K562 (cell line): ENCODE measurements around the gene OXTR. TPM values are rescaled to one million over a fixed set of nuclear protein-coding genes. Genes with fewer than 3 reads are reported as not detected.

Experiments used
- ATAC-seq: fragments of 200-7000 bp; cut with Tn5 transposase; 3 replicates; pipeline ENCODE4 v1.9.1; 2020; ENCODE audit warnings: moderate library complexity
- BruUV-seq: library from RNA; stranded (reverse); fragments of 400-500 nt; replicated peaks from 2 replicates; lab custom pipeline; 2021; lab: Mats Ljungman, UMichigan
- CTCF ChIA-PET: fragments of 300-600 bp; formaldehyde crosslinking; extraction: SDS; loops from one replicate; lab custom pipeline; 2021; ENCODE audit warnings: low intra/inter-chr PET ratio; lab: Yijun Ruan, JAX
- POLR2A ChIA-PET: fragments of 300-600, 350-650 bp; sonication (Branson Sonifier 250); formaldehyde crosslinking; extraction: SDS; loops from one replicate; lab custom pipeline; 2021; ENCODE audit warnings: antibody characterized with exemption, inconsistent platforms; lab: Yijun Ruan, JAX
- DNase-seq, 4 experiments: peaks; one replicate each; pipeline versions ENCODE4 v3.0.0 to v3.0.0-alpha.2; 2011 to 2018; ENCODE audit warnings: low spot score in 3 of 4, mixed read lengths in 3 of 4; ENCODE audit errors: extremely low read depth in 1 of 4
- FAIRE-seq: peaks from 2 replicates; lab custom pipeline; 2011; peaks lifted over from hg19 to GRCh38; lab: Jason Lieb, UNC
- H2AFZ ChIP-seq: 2 replicates; pipeline ENCODE4 v1.6.0; 2011; ENCODE audit warnings: low read depth, low read length, control low read depth, inconsistent platforms
- H3K27ac ChIP-seq: fragments of 200-600 bp; 3 replicates; pipeline ENCODE4 v1.8.0; 2011; ENCODE audit warnings: low read depth, mild to moderate bottlenecking, control low read depth, inconsistent platforms, low read length, moderate library complexity, mixed read lengths; ENCODE audit errors: extremely low read depth
- H3K27me3 ChIP-seq, 2 experiments: fragments of 300-600 bp in 1 of 2; 2 replicates in 1 of 2; 3 replicates in 1 of 2; pipeline versions ENCODE4 v1.6.0 to v1.8.0; 2011; ENCODE audit warnings: inconsistent platforms in 2 of 2, low read length in 2 of 2, mild to moderate bottlenecking in 1 of 2, mixed read lengths in 1 of 2, moderate library complexity in 1 of 2; ENCODE audit not compliant: control insufficient read depth in 2 of 2, insufficient read depth in 2 of 2
- H3K36me3 ChIP-seq: fragments of 300-600 bp; 3 replicates; pipeline ENCODE4 v1.8.0; 2011; ENCODE audit warnings: mild to moderate bottlenecking, low read length, inconsistent platforms; ENCODE audit not compliant: control insufficient read depth, insufficient read depth
- H3K4me1 ChIP-seq, 2 experiments: fragments of 200-600 bp in 1 of 2; replicated peaks in 1 of 2; 2 replicates in 1 of 2; 3 replicates in 1 of 2; pipeline versions ENCODE4 v1.5.1 to v1.8.0; 2011; ENCODE audit warnings: inconsistent platforms in 2 of 2, low read length in 2 of 2, mild to moderate bottlenecking in 1 of 2, mixed read lengths in 1 of 2, moderate library complexity in 1 of 2; ENCODE audit not compliant: control insufficient read depth in 2 of 2, insufficient read depth in 2 of 2
- H3K4me2 ChIP-seq: 2 replicates; pipeline ENCODE4 v1.6.1; 2011; ENCODE audit warnings: low read length, control low read depth, inconsistent platforms, mixed read lengths; ENCODE audit not compliant: insufficient read depth
- H3K4me3 ChIP-seq: fragments of 200-600 bp; sonication (generic), shearing (Covaris generic); 2 replicates; pipeline ENCODE4 v1.5.1; 2016; ENCODE audit warnings: control low read depth, inconsistent platforms
- H3K79me2 ChIP-seq: fragments of 200-600 bp; 3 replicates; pipeline ENCODE4 v1.8.0; 2011; ENCODE audit warnings: low read length, inconsistent platforms; ENCODE audit not compliant: control insufficient read depth, insufficient read depth
- H3K9ac ChIP-seq, 2 experiments: 2 replicates each; pipeline versions ENCODE4 v1.6.0 to v1.6.1; 2011; ENCODE audit warnings: low read depth in 2 of 2, low read length in 2 of 2, control low read depth in 1 of 2, inconsistent platforms in 1 of 2, mild to moderate bottlenecking in 1 of 2, mixed read lengths in 1 of 2; ENCODE audit not compliant: insufficient read depth in 1 of 2
- H3K9me1 ChIP-seq: one replicate; pipeline ENCODE4 v1.6.0; 2011; ENCODE audit warnings: inconsistent platforms, mild to moderate bottlenecking, low read length, moderate library complexity; ENCODE audit not compliant: control insufficient read depth, insufficient read depth
- H3K9me3 ChIP-seq: replicated peaks from 2 replicates; pipeline ENCODE4 v1.5.1; 2011; ENCODE audit warnings: low read depth, low read length, inconsistent platforms; ENCODE audit not compliant: control insufficient read depth, insufficient read depth
- H4K20me1 ChIP-seq: replicated peaks from 2 replicates; pipeline ENCODE4 v1.6.1; 2011; ENCODE audit warnings: low read length, inconsistent platforms, mixed read lengths; ENCODE audit not compliant: control insufficient read depth, insufficient read depth
- GABPB1 ChIP-seq: sonication (generic); formaldehyde crosslinking; IDR thresholded peaks from 2 replicates; pipeline ENCODE4 v1.8.0; 2022; ENCODE audit warnings: mild to moderate bottlenecking, missing genetic modification reagents
- POLR3A ChIP-seq: IDR thresholded peaks from 2 replicates; pipeline ENCODE4 v1.6.1; 2011; ENCODE audit warnings: borderline replicate concordance, mild to moderate bottlenecking, moderate library complexity; ENCODE audit not compliant: insufficient read length, insufficient read depth; ENCODE audit errors: extremely low read depth
- PURB ChIP-seq: sonication (generic); formaldehyde crosslinking; IDR thresholded peaks from 2 replicates; pipeline ENCODE4 v1.9.0; 2021; ENCODE audit warnings: low read depth, mild to moderate bottlenecking, missing genetic modification reagents
- RBM14 ChIP-seq: fragments of 200-400 bp; formaldehyde crosslinking; IDR thresholded peaks from 2 replicates; pipeline ENCODE4 v1.6.1; 2018; ENCODE audit warnings: low read depth, mild to moderate bottlenecking, low read length, moderate library complexity, borderline replicate concordance; ENCODE audit not compliant: insufficient read depth
- TCF3 ChIP-seq: sonication (generic); formaldehyde crosslinking; IDR thresholded peaks from 2 replicates; pipeline ENCODE4 v1.4.0; 2020; ENCODE audit warnings: mild to moderate bottlenecking, missing genetic modification reagents
- ZNF584 ChIP-seq: fragments of 200-800 bp; sonication (Bioruptor generic); IDR thresholded peaks from 2 replicates; pipeline ENCODE4 v1.6.1; 2016; ENCODE audit warnings: low read depth, mild to moderate bottlenecking, missing genetic modification characterization, missing compliant biosample characterization
- ZNF764 ChIP-seq: fragments of 250-450 bp; sonication (Bioruptor Pico); IDR thresholded peaks from 2 replicates; pipeline ENCODE4 v1.4.0; 2020; ENCODE audit warnings: low read depth, mild to moderate bottlenecking, moderate library complexity
- WGBS: fragments of 100-300 bp; shearing (Covaris generic); methylation state at CpG from one replicate; pipeline ENCODE4 v1.1.6; 2016; ENCODE audit warnings: low coverage, mixed read lengths; ENCODE audit not compliant: insufficient coverage; ENCODE audit errors: missing lambda C conversion rate; 5-methylcytosine and 5-hydroxymethylcytosine counted together
- in situ Hi-C: fragments of 300-500 bp; cut with MboI; formaldehyde crosslinking; loops from 4 replicates; pipeline ENCODE4 v1.15.0; 2018; ENCODE audit warnings: inconsistent platforms, mixed read lengths
- intact Hi-C: fragments of 100-400 bp; cut with micrococcal nuclease; formaldehyde crosslinking; loops from 2 replicates; pipeline ENCODE4 v1.14.2; 2022
- polyA plus RNA-seq, 8 experiments: library from polyadenylated mRNA; depleted of rRNA in 4 of 8; stranded (reverse) in 5 of 8; unstranded in 3 of 8; fragments of >200 nt; fragmentation: Nextera tagmentation in 2 of 8; fragmentation: Illumina TruSeq in 1 of 8; extraction: Ambion mirVana in 2 of 8; extraction: Trizol in 1 of 8; gene quantifications; 2 replicates each; pipeline versions ENCODE4 v1.2.1 to v1.2.3, GENCODE V29; 2011 to 2014; ENCODE audit warnings: inconsistent platforms in 1 of 8, missing spikeins in 1 of 8
- total RNA-seq, 7 experiments: library from RNA; depleted of rRNA in 6 of 7; stranded (reverse); fragments of >200 nt in 6 of 7; fragmentation: Illumina TruSeq in 2 of 7; extraction: Trizol in 2 of 7; gene quantifications; 2 replicates each; pipeline versions ENCODE4 v1.2.1 to v1.2.3, GENCODE V29; 2011 to 2021; ENCODE audit warnings: low replicate concordance in 1 of 7
- TF ChIP-seq, protein P1 (sequence below): fragments of 450-650 bp; IDR thresholded peaks from one replicate; pipeline ENCODE4 v1.6.1; 2018; ENCODE audit warnings: mild to moderate bottlenecking, moderate library complexity; ENCODE audit not compliant: partially characterized antibody

OXTR gene
- total and polyA plus RNA-seq, 9 of the 15 experiments (the other 6 are each of a cell fraction or from before 2014, with no cell fraction given), result 0.14 to 1.3 (median 0.80) TPM

DNA sequence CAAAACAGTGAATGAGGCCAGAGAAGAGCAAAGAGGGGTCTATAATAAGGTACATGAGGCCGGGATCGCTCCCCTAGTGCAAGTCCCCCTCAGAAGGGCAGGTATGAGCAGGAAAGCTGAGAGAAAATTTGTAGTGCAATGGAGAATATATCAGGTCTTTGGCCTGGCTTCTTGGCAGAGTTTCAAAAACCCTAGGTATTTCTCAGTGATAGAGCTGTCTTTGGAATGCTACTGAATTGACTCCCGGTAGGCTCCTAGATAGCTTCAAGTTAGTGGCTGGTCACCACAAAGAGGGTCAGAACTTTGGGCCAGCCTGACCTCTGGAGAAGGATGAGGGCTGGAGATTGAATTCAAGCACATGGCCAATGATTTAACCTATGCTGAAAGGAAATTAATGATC is 30.6 kb upstream of the OXTR start:
- H3K27me3 ChIP-seq, result no peaks in the 10 kb centered on the region
- intact Hi-C loops, result no loop called here
- ATAC-seq, result no peak
- no peak overlapping the region for H3K9ac ChIP-seq
- H2AFZ ChIP-seq, result no peak overlapping the region
- no peaks in the 10 kb centered on the region for H4K20me1 ChIP-seq
- no peak for TF ChIP-seq ZNF764 (CRISPR knock-in tag)
- no peak for TF ChIP-seq ZNF584
- no peak for TF ChIP-seq GABPB1 (CRISPR knock-in tag)
- TF ChIP-seq PURB, result no peak
- no peak for TF ChIP-seq POLR3A
- TF ChIP-seq TCF3 (CRISPR knock-in tag), result no peak
- TF ChIP-seq, protein P1, sequence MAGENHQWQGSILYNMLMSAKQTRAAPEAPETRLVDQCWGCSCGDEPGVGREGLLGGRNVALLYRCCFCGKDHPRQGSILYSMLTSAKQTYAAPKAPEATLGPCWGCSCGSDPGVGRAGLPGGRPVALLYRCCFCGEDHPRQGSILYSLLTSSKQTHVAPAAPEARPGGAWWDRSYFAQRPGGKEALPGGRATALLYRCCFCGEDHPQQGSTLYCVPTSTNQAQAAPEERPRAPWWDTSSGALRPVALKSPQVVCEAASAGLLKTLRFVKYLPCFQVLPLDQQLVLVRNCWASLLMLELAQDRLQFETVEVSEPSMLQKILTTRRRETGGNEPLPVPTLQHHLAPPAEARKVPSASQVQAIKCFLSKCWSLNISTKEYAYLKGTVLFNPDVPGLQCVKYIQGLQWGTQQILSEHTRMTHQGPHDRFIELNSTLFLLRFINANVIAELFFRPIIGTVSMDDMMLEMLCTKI, result no peak
- TF ChIP-seq RBM14, result no peak
- TF ChIP-seq, all 486 proteins: peak for 0
- Histone ChIP-seq H3K9me1 (no peaks in the 10 kb centered on the region), H3K4me3 (no peak overlapping the region), H3K79me2 (no peaks in the 10 kb centered on the region), H3K9me3 (no peaks in the 10 kb centered on the region), H3K27ac (no peak overlapping the region), H3K4me2 (no peak overlapping the region), H3K36me3 (no peaks in the 10 kb centered on the region), H3K4me1 (no peaks in the 10 kb centered on the region)
- no TSS peak for BruUV-seq
- FAIRE-seq (no peak), DNase-seq (no peak)
- POLR2A ChIA-PET, result no interaction called here
- in situ Hi-C loops, result no loop called here
- CTCF ChIA-PET, result no interaction called here
- 2% methylated on average over 3 of the region's 3 CpGs for WGBS
